Islet of Langerhans (tissue), 1 donor: ENCODE data around the gene OBP2B.
"Not testable (repeated sequence)": the region's sequence is repeated elsewhere in the genome, so short reads cannot be mapped to it uniquely, and the experiment has no call there.

Experiments used
- FAIRE-seq: peaks from one replicate; lab custom pipeline; 2011; peaks lifted over from hg19 to GRCh38; lab: Jason Lieb, UNC

Gene OBP2B

DNA sequence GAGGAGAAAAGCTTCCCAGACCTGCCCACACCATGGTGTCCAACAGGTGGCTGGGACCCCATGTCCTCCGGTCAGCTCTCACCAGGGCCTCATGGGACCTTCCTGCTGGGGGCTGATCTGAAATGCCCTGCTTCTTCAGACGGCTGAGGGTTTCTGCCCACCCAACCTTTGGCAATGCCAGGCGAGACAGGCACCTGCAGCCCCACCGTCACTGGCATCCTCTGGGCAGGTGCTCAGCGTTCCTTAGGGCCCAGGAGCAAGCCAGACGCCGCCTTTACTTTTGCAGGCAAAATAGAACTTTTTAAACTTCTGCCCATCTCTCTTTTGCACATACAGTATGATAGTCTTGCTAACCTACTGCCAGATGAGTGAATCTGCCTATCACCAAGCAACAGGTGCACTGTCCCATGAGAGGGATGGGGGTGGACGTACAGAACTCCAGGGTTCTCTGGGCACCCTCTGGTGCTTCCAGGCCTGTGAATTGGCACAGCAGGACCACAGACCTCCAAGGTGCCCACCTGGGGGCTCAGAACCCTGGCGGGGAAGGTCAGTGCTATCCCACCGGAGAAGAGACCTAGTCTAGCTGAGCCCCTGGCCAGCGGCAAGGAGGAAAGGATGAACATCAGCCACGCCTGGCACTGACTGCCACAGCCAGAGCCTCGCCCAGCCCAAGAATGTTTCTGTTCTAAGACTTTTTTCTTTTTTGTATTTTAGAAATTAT lies 7.5 kb downstream of the OBP2B start:
- FAIRE-seq, result no peak

DNA sequence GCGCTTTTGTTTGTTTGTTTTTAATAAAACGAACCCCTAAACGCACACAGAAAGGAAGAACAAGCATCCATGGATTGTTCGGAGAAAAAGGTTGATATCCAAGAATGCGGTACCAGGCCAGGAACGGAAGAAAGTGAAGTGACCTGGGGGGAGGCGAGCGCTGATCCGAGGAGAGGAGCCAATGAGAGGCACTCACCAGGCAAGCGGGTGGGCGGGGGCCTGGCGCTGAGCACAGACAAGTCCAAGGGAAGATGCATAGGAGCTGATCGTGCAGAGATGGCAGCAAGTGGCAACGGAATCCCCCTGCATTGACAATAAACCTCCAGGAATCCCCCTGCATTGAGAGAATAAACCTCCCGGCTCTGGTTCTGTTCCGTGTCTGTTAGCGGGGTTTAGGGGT lies 8.4 kb downstream of the OBP2B start:
- FAIRE-seq, result no peak

DNA sequence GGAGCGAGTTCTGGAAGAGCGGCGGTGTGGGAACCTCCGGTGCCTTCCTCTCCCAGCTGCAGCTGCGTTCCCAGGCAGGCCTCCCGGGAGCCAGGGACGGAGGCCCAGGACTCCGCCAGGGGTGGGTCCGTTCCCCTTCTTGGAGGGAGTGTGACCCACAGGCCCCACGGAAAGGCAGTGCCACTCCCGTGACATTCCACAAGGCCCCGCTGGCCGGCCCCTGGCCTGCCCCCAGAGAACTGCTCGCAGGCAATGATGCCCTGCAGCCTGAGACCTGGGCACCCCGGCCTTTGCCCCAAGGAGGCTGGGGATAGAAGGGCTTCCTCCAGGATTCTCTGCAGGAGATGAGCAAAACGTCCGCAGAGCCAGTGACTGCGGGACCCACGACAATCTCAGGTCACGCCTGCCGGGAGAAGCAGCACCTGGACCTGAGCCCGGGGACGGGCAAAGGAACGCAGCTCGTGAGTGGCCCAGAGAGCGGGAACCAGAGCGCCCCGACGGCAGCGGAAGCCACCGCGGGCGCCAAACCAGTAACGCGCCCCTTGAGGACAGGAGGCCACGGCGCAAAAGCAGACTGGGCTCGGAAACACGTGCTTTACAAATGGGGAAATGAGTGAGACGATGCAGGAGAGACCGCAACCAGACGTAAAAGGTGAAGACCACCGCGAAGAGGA lies 9.3 kb downstream of the OBP2B start:
- FAIRE-seq, result no peak

DNA sequence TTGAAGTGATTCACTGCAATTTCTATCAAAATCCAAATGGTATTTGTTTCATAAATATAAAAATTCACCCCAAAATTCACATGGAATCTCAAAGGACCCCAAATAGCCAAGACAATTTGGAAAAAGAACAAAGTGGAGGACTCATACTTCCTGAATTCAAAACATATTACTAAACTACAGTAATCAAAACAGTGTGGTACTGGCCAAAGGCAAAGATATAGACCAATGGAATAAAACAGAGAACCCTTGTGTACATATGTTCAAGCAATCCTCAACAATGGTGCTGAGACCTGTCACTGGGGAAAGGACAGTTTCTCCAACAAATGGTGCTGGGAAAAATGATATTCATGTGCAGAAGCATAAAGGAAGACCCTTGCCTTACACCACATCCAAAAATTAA lies 14.0 kb downstream of the OBP2B start:
- FAIRE-seq, result no peak

DNA sequence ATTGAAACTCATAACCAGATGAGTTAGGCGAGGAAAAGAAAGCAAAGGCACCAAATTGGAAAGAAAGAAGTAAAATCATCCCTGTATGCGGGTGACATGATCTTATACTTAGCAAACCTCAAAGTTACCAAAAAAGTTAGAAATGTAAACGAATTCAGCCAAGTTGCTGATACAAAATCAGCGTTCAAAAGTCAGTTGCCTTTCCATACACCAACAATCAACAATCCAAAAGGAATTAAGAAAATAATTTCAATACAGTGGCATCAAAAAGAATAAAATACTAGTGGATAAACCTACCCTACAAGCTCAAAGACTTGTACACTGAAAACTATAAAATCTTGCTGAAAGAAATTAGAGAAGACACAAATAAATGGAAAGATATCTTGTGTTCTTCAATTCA lies 14.5 kb downstream of the OBP2B start:
- FAIRE-seq, result no peak

DNA sequence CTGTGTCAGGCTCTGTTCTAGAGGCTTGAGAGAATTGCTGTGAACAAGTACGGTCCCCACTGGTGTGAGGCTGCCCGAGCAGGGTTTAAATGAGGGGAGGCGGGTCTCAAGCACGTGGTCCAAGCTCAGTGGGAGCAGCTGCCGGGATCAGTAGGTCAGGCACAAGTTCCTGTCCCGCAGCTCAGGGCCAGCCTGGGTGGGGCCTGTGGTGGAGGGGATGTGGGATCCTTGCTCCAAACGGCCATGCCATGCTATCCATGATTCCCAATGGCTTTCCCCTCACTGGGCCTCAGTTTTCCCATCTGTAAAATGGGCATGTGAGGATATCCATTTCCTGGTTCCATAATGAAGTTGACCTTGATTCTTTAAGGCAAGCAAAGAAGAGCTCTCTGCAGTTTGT lies 17.1 kb downstream of the OBP2B start:
- FAIRE-seq, result no peak

DNA sequence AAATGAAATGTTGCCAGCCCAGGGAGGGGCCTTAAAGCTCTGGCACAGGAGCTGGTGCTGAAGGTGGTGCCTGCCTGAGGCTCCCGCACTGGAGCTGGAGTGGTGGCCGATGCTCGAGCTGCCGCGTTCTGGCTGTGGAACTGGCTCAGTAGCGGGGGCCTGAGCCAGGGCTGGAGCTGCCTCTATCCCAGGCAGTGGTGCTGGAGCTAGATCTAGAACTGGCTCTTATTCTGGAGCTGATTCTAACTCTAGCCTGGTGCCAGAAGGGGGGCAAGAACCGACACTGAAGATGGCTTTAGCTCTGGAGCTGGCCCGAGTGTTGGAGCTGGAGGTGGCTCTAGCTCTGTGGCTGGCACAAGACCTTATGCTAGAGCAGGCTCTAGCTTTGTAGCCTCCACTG lies 19.2 kb downstream of the OBP2B start:
- no peak for FAIRE-seq

DNA sequence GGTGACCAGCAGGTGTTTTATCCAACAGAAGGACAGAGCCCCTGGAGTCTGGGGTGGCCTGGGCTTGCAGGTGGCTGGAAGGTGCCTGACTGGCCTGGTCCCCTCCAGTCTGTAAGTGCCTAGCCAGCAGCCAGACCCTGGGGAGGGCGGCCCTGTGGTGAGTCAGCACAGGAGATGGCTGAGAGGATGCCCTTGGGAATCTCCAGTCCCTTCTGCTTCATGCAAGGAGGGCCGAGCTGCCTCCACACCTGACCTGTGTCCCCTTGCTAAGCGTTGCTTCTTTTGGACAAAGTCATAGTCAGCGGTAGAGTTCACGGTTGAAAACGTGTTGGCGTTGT lies 20.2 kb downstream of the OBP2B start:
- no peak for FAIRE-seq

DNA sequence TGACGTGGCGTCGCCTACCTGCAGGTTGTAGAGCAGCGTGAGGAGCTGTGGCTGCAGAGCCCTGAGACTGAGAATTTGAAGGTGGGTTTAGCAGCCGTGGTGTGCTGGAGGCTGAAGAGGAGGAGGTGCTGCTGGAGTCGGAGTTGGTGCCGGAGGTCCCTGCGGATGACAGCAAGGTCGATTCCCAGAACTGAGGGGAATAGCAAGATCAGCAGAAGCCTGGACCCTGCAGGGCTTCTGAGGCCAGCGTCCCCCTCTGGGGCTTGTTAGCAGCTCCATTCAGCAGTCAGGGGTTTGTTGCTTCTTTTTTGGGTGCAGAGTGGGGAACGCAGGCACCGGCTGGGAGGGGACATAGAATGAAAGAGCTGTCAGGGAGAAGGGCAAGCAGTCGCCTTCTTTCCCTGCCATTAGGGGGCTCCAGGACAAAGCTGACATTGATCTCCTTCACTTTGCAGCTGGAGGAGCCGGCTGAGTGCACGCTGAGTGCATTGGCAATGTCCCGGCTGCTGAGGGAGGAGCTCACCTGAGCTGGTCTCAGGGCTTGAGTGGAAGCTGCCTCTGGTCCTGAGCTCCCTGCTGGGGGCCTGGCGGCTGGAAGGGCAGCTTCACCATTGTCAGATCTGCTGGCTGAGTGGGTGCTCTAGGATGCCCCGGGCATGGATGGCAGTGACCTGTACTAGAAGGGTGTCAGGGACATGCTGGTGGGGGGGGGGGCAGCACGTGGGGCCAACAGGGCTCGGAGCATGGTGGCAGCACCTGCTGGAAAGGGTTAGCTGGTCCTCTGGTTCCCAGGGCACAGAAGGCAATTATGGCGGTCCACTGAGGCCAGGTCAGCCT lies 20.8 kb downstream of the OBP2B start:
- FAIRE-seq, result no peak

DNA sequence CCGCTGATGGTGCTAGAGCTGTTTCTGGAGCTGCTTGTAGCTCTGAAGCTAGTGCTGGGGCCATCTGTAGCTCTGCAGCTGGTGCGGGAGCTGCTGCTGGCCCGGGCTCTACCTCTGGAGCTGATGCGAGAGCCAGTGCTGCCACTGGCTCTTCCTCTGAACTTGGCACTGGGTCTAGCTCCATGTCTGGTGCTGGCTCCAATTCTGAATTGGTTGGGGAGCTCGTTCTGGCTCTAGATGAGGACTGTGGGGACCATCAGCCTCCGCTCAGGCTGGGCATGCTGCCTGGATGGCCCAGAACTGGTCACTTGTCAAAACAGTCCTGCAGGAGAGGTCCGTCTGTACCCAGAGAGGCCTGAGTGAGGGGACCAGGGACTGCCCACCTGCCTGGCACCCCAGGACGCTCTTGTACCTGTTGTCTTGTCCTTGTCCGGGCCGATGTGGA lies 21.5 kb downstream of the OBP2B start:
- FAIRE-seq, result no peak

DNA sequence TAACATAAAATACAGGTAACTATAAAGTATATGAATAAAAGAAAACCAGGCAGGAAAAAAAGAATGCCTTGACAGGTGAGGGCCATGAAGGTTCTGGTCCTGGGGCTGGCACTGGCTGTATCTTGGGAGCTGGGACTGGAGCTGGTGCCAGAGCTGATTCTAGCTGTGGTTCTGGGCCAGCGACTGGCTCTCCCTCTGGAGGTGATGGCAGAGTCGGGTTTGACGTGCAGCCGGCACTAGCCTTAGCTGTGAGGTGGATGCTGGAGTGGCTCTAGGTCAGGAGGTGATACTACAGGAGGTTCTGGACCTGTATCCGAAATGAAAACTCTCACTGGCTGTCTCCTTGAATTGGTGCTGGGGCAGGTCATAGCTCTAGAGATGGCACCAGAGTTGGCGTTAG lies 22.3 kb downstream of the OBP2B start:
- no peak for FAIRE-seq

DNA sequence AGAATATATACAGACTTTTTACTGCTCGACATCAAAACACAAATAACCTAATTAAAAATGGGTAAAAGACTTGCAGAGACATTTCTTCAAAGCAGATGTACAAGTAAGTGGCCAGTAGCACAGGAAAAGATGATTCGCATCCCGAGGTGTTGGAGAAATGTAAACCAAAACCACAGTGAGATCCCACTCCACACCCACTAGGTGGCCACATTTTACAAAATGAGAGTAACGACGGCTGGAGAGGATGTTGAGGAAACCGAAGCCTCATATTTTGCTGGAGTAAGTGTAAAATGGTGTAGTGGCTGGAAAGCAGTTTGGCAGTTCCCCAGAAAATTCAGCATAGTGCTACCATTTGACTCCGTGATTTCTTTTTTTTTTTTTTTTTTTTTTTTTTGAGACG lies 24.1 kb downstream of the OBP2B start:
- FAIRE-seq, result peak; percentile 77

DNA sequence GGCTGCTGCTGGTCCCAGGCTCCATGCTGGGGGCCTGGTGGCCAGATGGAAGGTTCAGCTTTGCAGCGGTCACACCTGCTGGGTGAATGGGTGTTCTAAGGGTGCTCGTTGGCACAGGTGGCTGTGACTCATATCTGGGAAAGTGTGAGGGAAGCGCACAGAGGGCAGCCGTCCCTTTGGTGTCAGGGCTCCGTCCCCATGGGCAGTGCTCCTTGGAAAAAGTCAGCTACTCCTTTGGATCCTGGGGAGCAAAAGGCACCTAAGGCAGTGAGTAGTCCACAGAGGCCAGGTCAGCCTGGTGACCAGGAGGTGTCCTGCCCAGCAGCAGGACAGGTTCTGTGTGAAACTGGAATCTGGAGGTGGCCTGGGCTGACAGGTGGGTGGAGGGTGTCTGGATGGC lies 26.9 kb downstream of the OBP2B start:
- no peak for FAIRE-seq

DNA sequence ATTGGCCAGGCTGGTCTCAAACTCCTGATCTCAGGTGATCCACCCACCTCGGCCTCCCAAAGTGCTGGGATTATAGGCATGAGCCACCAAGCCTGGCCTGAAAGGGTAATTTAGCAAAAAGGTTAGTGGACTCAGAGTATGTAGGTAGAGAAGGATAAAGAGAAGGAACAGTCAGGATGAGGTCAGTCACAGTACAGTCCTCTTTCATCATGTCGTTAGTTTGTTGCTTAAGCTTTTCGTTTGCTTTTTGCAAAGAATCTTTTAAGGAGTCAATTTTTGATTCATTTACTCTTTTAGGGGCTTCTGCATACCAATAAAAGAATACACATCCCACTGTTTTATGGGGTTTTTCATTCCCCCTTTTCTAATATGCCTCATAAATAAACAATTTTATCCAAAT lies 27.5 kb downstream of the OBP2B start:
- no peak for FAIRE-seq

DNA sequence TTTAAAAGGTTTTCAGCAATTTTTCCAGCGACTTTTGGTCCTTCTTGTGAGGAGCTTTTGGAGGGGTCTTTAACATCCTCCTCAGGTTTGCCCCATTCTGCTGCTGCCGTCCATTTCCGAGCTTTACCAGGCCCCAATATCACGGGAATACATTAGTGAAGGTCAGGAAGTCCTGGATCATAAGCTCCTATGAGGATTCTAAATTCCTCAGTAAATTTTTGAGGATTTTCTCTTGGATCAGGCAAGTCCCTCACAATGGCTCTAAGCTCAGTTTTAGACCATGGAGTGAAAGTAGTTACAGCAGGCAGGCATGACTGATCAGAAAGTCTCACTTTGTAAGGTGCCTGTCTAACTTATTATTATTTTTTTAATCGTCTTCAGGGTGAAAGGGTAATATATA lies 28.1 kb downstream of the OBP2B start:
- no peak for FAIRE-seq

DNA sequence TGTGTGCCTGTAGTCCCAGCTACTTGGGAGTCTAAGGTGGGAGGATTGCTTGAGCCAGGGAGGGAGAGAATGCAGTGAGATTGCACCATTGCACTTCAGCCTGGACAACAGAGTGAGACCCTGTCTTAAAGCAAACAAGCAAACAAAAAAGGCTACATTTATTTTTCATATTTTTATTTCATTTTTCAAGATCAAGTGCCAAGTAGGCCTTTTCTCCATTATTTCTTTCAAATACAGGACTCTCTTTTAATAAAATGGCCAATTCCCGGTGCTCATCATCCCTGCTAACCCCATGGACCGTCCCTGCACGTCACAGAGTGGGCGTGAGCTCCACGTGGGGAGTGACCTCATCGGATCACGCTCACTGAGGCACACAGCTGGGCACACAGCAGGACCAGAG lies 36.0 kb downstream of the OBP2B start:
- no peak for FAIRE-seq

DNA sequence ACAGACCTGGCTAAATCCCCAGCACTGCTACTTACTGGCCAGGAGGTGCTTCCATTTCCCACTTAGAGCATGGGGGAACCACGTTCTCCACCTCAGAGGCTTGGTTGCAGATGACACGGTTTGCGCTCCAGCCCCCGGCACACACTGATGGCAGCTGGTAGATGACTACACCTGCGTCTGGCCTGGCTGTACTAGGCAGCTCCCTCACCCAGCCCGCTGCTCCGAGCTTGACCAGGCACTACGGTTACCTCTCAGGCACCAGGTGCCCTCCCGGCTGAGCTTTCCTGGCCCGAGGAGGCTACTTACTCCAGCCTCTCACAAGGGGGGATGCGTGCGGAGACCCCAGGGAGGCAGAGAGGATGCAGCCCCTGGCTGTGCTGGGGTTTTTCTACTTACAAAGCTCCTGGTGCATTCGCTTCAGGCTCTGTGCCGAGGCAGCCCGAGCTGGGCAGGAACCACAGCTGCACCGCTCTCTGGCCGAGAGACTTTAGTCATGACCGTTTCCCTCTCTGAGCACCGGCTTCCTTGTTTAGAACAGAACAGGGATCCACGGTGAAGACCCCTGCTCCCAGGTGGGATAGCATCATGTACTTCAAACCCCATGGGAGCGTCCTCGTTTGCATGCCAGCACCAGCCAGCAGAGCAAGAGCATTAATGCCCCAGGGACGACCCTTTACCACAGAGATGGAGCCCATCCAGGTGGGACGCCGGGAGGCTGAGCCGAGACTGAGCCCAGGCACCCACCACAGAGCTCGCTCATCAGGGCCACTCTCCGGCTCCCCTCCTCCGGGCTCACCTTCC lies 37.7 kb downstream of the OBP2B start:
- no peak for FAIRE-seq

DNA sequence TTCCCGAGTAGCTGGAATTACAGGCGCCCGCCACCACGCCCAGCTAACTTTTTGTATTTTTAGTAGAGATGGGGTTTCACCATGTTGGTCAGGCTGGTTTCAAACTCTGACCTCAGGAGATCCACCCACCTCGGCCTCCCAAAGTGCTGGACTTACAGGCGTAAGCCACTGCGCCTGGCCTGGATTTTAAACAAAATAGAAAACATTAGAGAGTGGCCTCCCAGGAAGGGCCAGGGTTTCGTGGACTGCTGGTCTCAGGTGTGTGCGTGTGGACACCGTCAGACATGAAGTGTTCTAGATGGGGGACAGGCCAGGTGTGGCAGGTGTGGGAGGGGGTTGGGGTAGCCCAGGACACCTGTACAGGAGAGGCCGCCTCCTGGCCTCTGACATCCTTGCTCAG lies 38.3 kb downstream of the OBP2B start:
- FAIRE-seq, result no peak

DNA sequence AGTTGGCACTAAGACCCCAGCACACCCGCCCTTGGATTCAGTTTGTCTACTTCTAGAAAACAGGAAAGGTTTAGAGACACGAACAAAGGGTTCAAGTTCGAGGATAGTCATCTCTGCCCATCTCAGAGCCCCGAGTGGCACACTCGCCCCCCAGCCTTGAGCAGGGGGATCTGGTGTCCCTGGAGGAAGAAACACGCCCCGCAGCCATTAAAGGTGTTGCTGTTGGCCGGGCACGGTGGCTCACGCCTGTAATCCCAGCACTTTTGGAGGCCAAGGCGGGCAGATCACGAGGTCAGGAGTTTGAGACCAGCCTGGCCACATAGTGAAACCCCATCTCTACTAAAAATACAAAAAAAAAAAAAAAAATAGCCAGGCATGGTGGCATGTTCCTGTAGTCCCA lies 39.4 kb downstream of the OBP2B start:
- FAIRE-seq, result not testable (repeated sequence)

DNA sequence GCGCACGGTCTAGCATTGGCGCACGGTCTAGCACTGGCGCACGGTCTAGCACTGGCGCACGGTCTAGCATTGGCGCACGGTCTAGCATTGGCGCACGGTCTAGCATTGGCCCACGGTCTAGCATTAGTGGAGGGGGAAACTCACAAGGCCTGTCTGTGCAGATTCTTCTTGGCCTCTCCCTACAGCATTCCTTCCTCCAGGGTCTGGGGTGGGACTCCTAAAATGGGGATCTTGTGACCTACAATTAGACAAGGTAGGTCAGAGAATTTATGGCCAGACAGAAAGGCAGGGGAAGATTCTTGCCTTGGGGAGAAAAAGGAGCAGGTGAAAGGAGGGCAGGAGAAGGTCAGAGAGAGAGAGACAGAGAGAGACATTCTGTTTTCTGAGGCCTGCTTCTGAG lies 39.9 kb downstream of the OBP2B start:
- no peak for FAIRE-seq

DNA sequence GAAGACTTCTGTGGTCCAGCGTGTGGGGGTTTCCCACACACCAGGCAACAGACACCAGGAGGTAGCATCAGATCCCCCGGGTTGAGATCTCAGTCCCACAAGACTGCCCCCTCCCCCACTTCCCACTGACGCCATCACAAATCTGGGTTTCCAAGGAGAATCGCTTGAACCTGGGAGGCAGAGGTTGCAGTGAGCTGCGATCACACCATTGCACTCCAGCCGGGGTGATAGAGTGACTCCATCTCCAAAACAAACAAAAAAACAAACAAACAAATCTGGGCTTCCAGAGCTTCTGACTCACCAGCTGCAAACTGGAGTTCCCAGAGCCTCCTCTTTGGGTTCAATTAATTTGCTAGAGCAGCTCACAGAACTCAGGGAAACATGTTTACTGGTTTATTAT lies 40.6 kb downstream of the OBP2B start:
- FAIRE-seq, result no peak

DNA sequence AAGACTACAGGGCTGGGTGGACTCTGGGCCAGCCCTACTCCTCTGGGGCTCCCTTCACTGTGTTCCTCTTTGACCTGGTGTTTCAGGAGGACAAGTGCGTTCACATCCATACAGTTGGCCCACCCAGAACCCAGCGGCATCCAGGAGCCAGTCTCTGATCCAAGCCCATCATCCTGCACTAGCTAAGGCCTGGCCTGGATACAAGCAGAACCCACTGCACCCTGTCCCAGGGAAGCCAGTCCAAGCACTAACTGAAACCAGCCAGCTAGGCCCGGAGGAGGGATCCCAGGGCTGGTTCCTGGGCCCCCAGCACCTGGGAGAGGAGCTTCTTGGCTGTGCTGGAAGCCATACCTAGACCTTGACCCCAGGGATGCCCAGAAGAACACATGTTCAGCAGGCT lies 41.3 kb downstream of the OBP2B start:
- no peak for FAIRE-seq
